Hepatocyte (in vitro differentiated cells): ENCODE data around the gene NQO1. TPM values are rescaled to one million over a fixed set of nuclear protein-coding genes. Genes with fewer than 3 reads are reported as not detected.

Source experiments
- DNase-seq: peaks from one replicate; pipeline ENCODE4 v3.0.0-alpha.2; 2016; ENCODE audit warnings: low spot score
- H2AFZ ChIP-seq: fragments of 200-600 bp; sonication (generic); 2 replicates; pipeline ENCODE4 v1.6.0; 2016; ENCODE audit warnings: antibody characterized with exemption, mild to moderate bottlenecking
- H3K27ac ChIP-seq: fragments of 200-600 bp; sonication (generic); 2 replicates; pipeline ENCODE4 v1.5.1; 2016; ENCODE audit warnings: mild to moderate bottlenecking
- H3K27me3 ChIP-seq: fragments of 200-600 bp; sonication (generic); 2 replicates; pipeline ENCODE4 v1.6.1; 2016
- H3K36me3 ChIP-seq: fragments of 200-600 bp; sonication (generic); replicated peaks from 2 replicates; pipeline ENCODE4 v1.5.1; 2016; ENCODE audit warnings: low read depth; ENCODE audit not compliant: insufficient read depth
- H3K4me1 ChIP-seq: fragments of 200-600 bp; sonication (generic); 2 replicates; pipeline ENCODE4 v1.5.1; 2016; ENCODE audit warnings: mild to moderate bottlenecking, moderate library complexity; ENCODE audit not compliant: insufficient read depth
- H3K4me2 ChIP-seq: fragments of 200-600 bp; sonication (generic); 2 replicates; pipeline ENCODE4 v1.6.0; 2016
- H3K4me3 ChIP-seq: fragments of 200-600 bp; sonication (generic); 2 replicates; pipeline ENCODE4 v1.5.1; 2016; ENCODE audit warnings: mild to moderate bottlenecking
- H3K79me2 ChIP-seq: fragments of 200-600 bp; sonication (generic); 2 replicates; pipeline ENCODE4 v1.6.0; 2017; ENCODE audit warnings: mild to moderate bottlenecking
- H3K9me2 ChIP-seq: fragments of 200-600 bp; sonication (generic); replicated peaks from 2 replicates; pipeline ENCODE4 v1.6.0; 2017; ENCODE audit warnings: mild to moderate bottlenecking; ENCODE audit not compliant: insufficient read depth
- H3K9me3 ChIP-seq: fragments of 200-600 bp; sonication (generic); 2 replicates; pipeline ENCODE4 v1.5.1; 2016; ENCODE audit warnings: low read depth, mild to moderate bottlenecking
- H4K20me1 ChIP-seq: fragments of 200-600 bp; sonication (generic); 2 replicates; pipeline ENCODE4 v1.6.0; 2016; ENCODE audit warnings: mild to moderate bottlenecking; ENCODE audit not compliant: insufficient read depth, poor library complexity, severe bottlenecking
- EZH2 ChIP-seq: fragments of 200-600 bp; sonication (generic); IDR thresholded peaks from 2 replicates; pipeline ENCODE4 v1.6.1; 2016; ENCODE audit warnings: antibody characterized with exemption, mild to moderate bottlenecking, borderline replicate concordance
- EZH2phosphoT487 ChIP-seq: fragments of 200-600 bp; sonication (generic); IDR thresholded peaks from one replicate; pipeline ENCODE4 v1.6.1; 2018; ENCODE audit warnings: antibody characterized with exemption, mild to moderate bottlenecking, low read depth, moderate library complexity; ENCODE audit not compliant: unreplicated experiment, severe bottlenecking
- WGBS: methylation state at CpG from one replicate; pipeline ENCODE4 v1.1.6; 2016; ENCODE audit warnings: low lambda C conversion rate; ENCODE audit errors: missing lambda C conversion rate; 5-methylcytosine and 5-hydroxymethylcytosine counted together
- polyA plus RNA-seq: library from polyadenylated mRNA; unstranded; fragments of >200 nt; fragmentation: Nextera tagmentation; extraction: Ambion mirVana; gene quantifications from 2 replicates; pipeline ENCODE4 v1.2.1, GENCODE V29; 2016
- total RNA-seq: library from RNA; depleted of rRNA; stranded (reverse); fragments of >200 nt; gene quantifications from 2 replicates; pipeline ENCODE4 v1.2.3, GENCODE V29; 2014
- TF ChIP-seq, protein P1 (sequence below): fragments of 200-600 bp; sonication (generic); IDR thresholded peaks from 2 replicates; pipeline ENCODE4 v1.5.1; 2016; ENCODE audit warnings: antibody characterized with exemption, mild to moderate bottlenecking; ENCODE audit not compliant: poor library complexity

Gene NQO1
- total and polyA plus RNA-seq, 2 experiments from 2014 or later, result 132 to 169 TPM

DNA sequence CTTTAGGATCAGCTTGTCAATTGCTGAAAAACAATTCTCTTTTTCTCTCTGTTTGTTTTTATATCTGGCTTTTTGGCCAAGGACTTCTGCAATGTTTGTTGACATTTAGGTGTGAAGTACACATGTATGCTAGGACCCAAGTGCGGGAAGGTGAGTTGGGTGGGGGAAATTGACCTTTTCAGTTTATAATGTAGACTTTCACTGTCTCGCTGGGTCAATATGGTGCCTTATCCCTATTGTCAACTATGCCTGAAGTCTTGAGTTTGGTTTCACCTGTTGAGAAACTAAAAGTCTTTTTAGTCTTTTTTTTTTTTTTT lies 45.2 kb upstream of the NQO1 start:
- Histone ChIP-seq H3K4me1 (no peaks in the 10 kb centered on the region), H3K27me3 (no peaks in the 10 kb centered on the region), H3K79me2 (peaks cover 85% of the 10 kb centered on the region), H3K9me3 (no peaks in the 10 kb centered on the region), H3K4me2 (no peak overlapping the region), H2AFZ (no peak overlapping the region), H3K4me3 (no peak overlapping the region), H3K36me3 (no peaks in the 10 kb centered on the region), H3K27ac (peak overlapping the region; percentile 8), H3K9me2 (no peaks in the 10 kb centered on the region), H4K20me1 (peaks cover 3% of the 10 kb centered on the region)
- TF ChIP-seq EZH2 (no peak), EZH2phosphoT487 (no peak)
- TF ChIP-seq, protein P1, sequence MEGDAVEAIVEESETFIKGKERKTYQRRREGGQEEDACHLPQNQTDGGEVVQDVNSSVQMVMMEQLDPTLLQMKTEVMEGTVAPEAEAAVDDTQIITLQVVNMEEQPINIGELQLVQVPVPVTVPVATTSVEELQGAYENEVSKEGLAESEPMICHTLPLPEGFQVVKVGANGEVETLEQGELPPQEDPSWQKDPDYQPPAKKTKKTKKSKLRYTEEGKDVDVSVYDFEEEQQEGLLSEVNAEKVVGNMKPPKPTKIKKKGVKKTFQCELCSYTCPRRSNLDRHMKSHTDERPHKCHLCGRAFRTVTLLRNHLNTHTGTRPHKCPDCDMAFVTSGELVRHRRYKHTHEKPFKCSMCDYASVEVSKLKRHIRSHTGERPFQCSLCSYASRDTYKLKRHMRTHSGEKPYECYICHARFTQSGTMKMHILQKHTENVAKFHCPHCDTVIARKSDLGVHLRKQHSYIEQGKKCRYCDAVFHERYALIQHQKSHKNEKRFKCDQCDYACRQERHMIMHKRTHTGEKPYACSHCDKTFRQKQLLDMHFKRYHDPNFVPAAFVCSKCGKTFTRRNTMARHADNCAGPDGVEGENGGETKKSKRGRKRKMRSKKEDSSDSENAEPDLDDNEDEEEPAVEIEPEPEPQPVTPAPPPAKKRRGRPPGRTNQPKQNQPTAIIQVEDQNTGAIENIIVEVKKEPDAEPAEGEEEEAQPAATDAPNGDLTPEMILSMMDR, result no peak
- 76% methylated on average over 2 of the region's 2 CpGs for WGBS
- no peak for DNase-seq

DNA sequence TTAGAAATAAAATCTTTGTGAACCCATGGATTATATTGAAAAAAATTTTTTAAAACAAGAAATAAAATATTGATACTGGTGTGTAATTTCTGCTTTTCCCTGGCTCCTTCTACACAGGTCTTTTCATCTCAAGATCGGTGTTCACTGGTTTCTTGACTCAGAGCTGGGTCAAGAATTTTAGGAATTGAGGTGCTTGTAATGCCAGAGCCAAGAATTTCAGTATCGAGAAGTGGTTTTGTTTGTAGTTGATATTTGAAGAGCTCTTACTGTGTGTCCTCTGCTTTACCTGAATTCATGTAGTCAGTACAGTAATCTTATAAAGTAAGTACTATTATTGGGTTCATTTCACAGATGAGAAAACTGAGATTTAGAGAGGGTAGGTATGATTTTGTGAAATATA lies 43.0 kb upstream of the NQO1 start:
- Histone ChIP-seq H3K4me2 (no peak overlapping the region), H3K27me3 (no peaks in the 10 kb centered on the region), H3K4me3 (no peak overlapping the region), H3K9me2 (no peaks in the 10 kb centered on the region), H2AFZ (no peak overlapping the region), H3K36me3 (no peaks in the 10 kb centered on the region), H3K79me2 (peaks cover 87% of the 10 kb centered on the region), H3K27ac (no peak overlapping the region), H3K4me1 (no peaks in the 10 kb centered on the region), H4K20me1 (peaks cover 3% of the 10 kb centered on the region), H3K9me3 (no peaks in the 10 kb centered on the region)
- TF ChIP-seq, protein P1, result no peak
- TF ChIP-seq EZH2, result no peak
- TF ChIP-seq EZH2phosphoT487, result no peak
- no peak for DNase-seq
- WGBS, result 47% methylated on average over 2 of the region's 2 CpGs

DNA sequence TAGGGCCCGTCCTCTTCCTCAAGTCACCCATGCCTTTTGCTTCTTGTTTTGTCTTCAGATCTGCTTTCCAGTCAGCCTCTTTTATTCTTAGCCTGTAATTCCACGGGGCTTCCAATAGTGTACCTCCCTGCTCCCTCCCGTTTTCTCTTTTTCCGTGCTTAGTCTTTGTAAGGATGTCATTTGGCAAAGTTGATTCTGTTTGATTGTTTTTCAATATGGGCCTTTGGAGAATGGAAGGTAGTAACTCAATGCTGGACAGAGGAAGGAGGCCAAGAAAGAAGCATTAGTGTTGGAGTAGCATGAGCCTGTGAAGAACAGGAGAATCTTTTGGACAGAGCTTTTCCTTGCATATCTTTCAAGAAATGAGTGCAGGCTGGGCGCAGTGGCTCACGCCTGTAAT lies 42.3 kb upstream of the NQO1 start:
- no peaks in the 10 kb centered on the region for H3K36me3 ChIP-seq
- no peak overlapping the region for H3K4me2 ChIP-seq
- H3K9me3 ChIP-seq, result no peaks in the 10 kb centered on the region
- no peak overlapping the region for H3K27ac ChIP-seq
- H3K4me3 ChIP-seq, result no peak overlapping the region
- H2AFZ ChIP-seq, result no peak overlapping the region
- TF ChIP-seq EZH2phosphoT487, result no peak
- TF ChIP-seq EZH2, result no peak
- TF ChIP-seq, protein P1, result no peak
- DNase-seq, result no peak
- H4K20me1 ChIP-seq, result peaks cover 3% of the 10 kb centered on the region
- H3K9me2 ChIP-seq, result no peaks in the 10 kb centered on the region
- H3K79me2 ChIP-seq, result peaks cover 87% of the 10 kb centered on the region
- WGBS, result 78% methylated on average over 6 of the region's 6 CpGs
- H3K27me3 ChIP-seq, result no peaks in the 10 kb centered on the region
- no peaks in the 10 kb centered on the region for H3K4me1 ChIP-seq

DNA sequence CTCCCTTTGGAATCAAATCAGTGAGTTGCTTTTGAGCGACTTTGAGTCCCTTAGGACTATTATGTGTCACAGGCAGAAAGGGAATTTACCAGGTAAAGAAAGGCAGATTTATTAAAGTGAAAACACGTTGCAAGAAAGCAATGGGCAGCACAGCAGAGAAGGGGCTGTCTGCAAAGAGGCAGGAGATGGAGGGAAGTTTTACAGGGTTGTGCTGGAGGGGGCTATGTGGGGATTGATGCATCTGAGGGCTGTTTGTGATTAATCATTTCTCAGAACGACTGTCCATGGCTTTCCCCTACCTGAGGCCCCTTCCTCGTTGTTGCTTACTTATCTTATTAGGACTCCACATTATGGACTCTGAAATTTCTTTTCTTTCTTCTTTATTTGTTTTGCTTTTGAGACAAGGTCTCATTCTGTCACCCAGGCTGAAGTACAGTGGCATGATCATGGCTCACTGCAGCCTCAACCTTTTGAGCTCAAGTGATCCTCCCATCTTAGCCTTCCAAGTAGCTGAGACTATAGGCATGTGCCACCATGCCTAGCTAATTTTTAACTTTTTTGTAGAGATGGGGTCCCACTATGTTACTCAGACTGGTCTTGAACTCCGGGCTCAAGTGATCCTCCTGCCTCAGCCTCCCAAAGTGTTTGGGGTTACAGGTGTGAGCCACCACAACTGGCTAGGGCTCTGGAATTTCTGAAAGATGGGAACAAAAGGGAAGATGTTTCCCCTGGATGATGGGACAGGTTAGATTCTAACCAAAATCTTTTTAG lies 41.3 kb upstream of the NQO1 start:
- WGBS, result 80% methylated on average over 5 of the region's 5 CpGs

More for the DNA sequence above, 41.3 kb upstream of the NQO1 start:
- H3K79me2 ChIP-seq, result peaks cover 82% of the 10 kb centered on the region
- peaks cover 3% of the 10 kb centered on the region for H4K20me1 ChIP-seq
- H3K27me3 ChIP-seq, result no peaks in the 10 kb centered on the region
- H3K36me3 ChIP-seq, result no peaks in the 10 kb centered on the region
- H2AFZ ChIP-seq, result no peak overlapping the region
- no peak overlapping the region for H3K4me2 ChIP-seq
- peak overlapping the region; percentile 45 for H3K27ac ChIP-seq
- no peak overlapping the region for H3K4me3 ChIP-seq
- no peaks in the 10 kb centered on the region for H3K4me1 ChIP-seq
- DNase-seq, result no peak
- H3K9me3 ChIP-seq, result no peaks in the 10 kb centered on the region
- no peaks in the 10 kb centered on the region for H3K9me2 ChIP-seq
- TF ChIP-seq EZH2 (no peak), EZH2phosphoT487 (no peak)
- TF ChIP-seq, protein P1, result no peak
